Measurements from ENCODE around the gene MRPS18B. TPM values are rescaled to one million over a fixed set of nuclear protein-coding genes. Genes with fewer than 3 reads are reported as not detected.

MRPS18B gene
- total and polyA plus RNA-seq, 2 of the 13 experiments (the other 11 are each of a cell fraction or from before 2014, with no cell fraction given), result 125 to 131 TPM

- TF ChIP-seq, protein P1, sequence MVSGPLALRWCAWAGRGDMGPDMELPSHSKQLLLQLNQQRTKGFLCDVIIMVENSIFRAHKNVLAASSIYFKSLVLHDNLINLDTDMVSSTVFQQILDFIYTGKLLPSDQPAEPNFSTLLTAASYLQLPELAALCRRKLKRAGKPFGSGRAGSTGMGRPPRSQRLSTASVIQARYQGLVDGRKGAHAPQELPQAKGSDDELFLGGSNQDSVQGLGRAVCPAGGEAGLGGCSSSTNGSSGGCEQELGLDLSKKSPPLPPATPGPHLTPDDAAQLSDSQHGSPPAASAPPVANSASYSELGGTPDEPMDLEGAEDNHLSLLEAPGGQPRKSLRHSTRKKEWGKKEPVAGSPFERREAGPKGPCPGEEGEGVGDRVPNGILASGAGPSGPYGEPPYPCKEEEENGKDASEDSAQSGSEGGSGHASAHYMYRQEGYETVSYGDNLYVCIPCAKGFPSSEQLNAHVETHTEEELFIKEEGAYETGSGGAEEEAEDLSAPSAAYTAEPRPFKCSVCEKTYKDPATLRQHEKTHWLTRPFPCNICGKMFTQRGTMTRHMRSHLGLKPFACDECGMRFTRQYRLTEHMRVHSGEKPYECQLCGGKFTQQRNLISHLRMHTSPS (CRISPR knock-in tag; IDR thresholded peaks at IDR 0.05; ENCODE audit: low read depth), result no peak
- TF ChIP-seq PATZ1 (CRISPR knock-in tag; IDR thresholded peaks at IDR 0.05), result peak; percentile 77; the same call in 1 of the 2 replicates
- TF ChIP-seq THAP8 (CRISPR knock-in tag; IDR thresholded peaks at IDR 0.05; ENCODE audit: borderline replicate concordance), result peak; percentile 6; the same call in 1 of the 2 replicates
- no peak; the same call in 1 of the 2 replicates for TF ChIP-seq ZNF703 (CRISPR knock-in tag; IDR thresholded peaks at IDR 0.05; ENCODE audit: borderline replicate concordance)
- no peak for TF ChIP-seq ZFAT (CRISPR knock-in tag; conservative IDR thresholded peaks at IDR 0.05)
- no peak for TF ChIP-seq ZNF383 (CRISPR knock-in tag; IDR thresholded peaks at IDR 0.05; ENCODE audit: borderline replicate concordance)
- TF ChIP-seq YY1 (IDR thresholded peaks at IDR 0.05; ENCODE audit: insufficient read depth, insufficient replicate concordance, low read depth, low read length), result peak; percentile 15
These were observed 29.0 kb downstream of the MRPS18B start, which contains the start of gene C6orf136 (continued) for GRCh38 chr6:30646450-30647241.

All from HepG2 (cell line).